H9 (cell line): ENCODE measurements around the gene OR6S1. TPM values are rescaled to one million over a fixed set of nuclear protein-coding genes. Genes with fewer than 3 reads are reported as not detected.
"Not testable (repeated sequence)": the region's sequence is repeated elsewhere in the genome, so short reads cannot be mapped to it uniquely, and the experiment has no call there.

Experiments
- DNase-seq: peaks from one replicate; pipeline ENCODE4 v3.0.0-alpha.2; 2017
- H2AFZ ChIP-seq: one replicate; pipeline ENCODE4 v1.6.1; 2013; ENCODE audit warnings: mild to moderate bottlenecking, low read length, control low read depth, moderate library complexity
- H2AK5ac ChIP-seq: 2 replicates; pipeline ENCODE4 v1.6.1; 2013; ENCODE audit warnings: low read length, control low read depth, mixed read lengths; ENCODE audit not compliant: insufficient read length
- H2BK120ac ChIP-seq: one replicate; pipeline ENCODE4 v1.6.1; 2013; ENCODE audit warnings: low read depth, mild to moderate bottlenecking, low read length, control low read depth, inconsistent platforms; ENCODE audit not compliant: poor library complexity, severe bottlenecking
- H2BK12ac ChIP-seq: 2 replicates; pipeline ENCODE4 v1.6.1; 2013; ENCODE audit warnings: low read length, control low read depth, mixed read lengths, low read depth; ENCODE audit not compliant: insufficient read length
- H2BK15ac ChIP-seq: 2 replicates; pipeline ENCODE4 v1.6.1; 2013; ENCODE audit warnings: low read depth, low read length, control low read depth
- H2BK20ac ChIP-seq: one replicate; pipeline ENCODE4 v1.6.1; 2013; ENCODE audit warnings: low read depth, mild to moderate bottlenecking, low read length, control low read depth, inconsistent platforms; ENCODE audit not compliant: poor library complexity, severe bottlenecking
- H2BK5ac ChIP-seq: 2 replicates; pipeline ENCODE4 v1.6.1; 2013; ENCODE audit warnings: low read length, control low read depth, mixed read lengths; ENCODE audit not compliant: insufficient read length
- H3K14ac ChIP-seq: 2 replicates; pipeline ENCODE4 v1.6.1; 2013; ENCODE audit warnings: low read length, control low read depth; ENCODE audit not compliant: insufficient read depth
- H3K18ac ChIP-seq: 2 replicates; pipeline ENCODE4 v1.6.1; 2013; ENCODE audit warnings: low read depth, mild to moderate bottlenecking, mixed read lengths, low read length, control low read depth; ENCODE audit not compliant: insufficient read length
- H3K23ac ChIP-seq: 2 replicates; pipeline ENCODE4 v1.6.1; 2013; ENCODE audit warnings: low read length, control low read depth, mixed read lengths, low read depth; ENCODE audit not compliant: insufficient read length
- H3K23me2 ChIP-seq: 2 replicates; pipeline ENCODE4 v1.6.1; 2013; ENCODE audit warnings: low read depth, mild to moderate bottlenecking, mixed read lengths, low read length, control low read depth; ENCODE audit not compliant: insufficient read length, poor library complexity, severe bottlenecking
- H3K27ac ChIP-seq: 2 replicates; pipeline ENCODE4 v1.5.1; 2013; ENCODE audit warnings: low read length, control low read depth, mixed read lengths, low read depth; ENCODE audit not compliant: insufficient read length
- H3K27me3 ChIP-seq: 2 replicates; pipeline ENCODE4 v1.6.1; 2013; ENCODE audit warnings: low read length, control low read depth, inconsistent platforms; ENCODE audit not compliant: insufficient read depth
- H3K4ac ChIP-seq: 2 replicates; pipeline ENCODE4 v1.6.1; 2013; ENCODE audit warnings: low read depth, mild to moderate bottlenecking, control low read depth, inconsistent platforms, low read length, moderate library complexity
- H3K4me1 ChIP-seq: 2 replicates; pipeline ENCODE4 v1.6.1; 2013; ENCODE audit warnings: low read length, control low read depth, inconsistent platforms; ENCODE audit not compliant: insufficient read depth
- H3K4me2 ChIP-seq: 2 replicates; pipeline ENCODE4 v1.6.1; 2013; ENCODE audit warnings: low read length, control low read depth, mixed read lengths; ENCODE audit not compliant: insufficient read length, insufficient read depth
- H3K56ac ChIP-seq: 2 replicates; pipeline ENCODE4 v1.6.1; 2013; ENCODE audit warnings: low read depth, mild to moderate bottlenecking, mixed read lengths, low read length, control low read depth; ENCODE audit not compliant: insufficient read length
- H3K79me1 ChIP-seq: 2 replicates; pipeline ENCODE4 v1.6.1; 2013; ENCODE audit warnings: low read depth, mild to moderate bottlenecking, moderate library complexity, low read length, control low read depth, inconsistent platforms; ENCODE audit not compliant: insufficient read depth, poor library complexity, severe bottlenecking
- H3K79me2 ChIP-seq: 2 replicates; pipeline ENCODE4 v1.6.1; 2013; ENCODE audit warnings: low read length, control low read depth, inconsistent platforms; ENCODE audit not compliant: insufficient read depth
- H3K9ac ChIP-seq: 2 replicates; pipeline ENCODE4 v1.6.1; 2013; ENCODE audit warnings: low read length, control low read depth, mixed read lengths; ENCODE audit not compliant: insufficient read length; ENCODE audit errors: extremely low read depth
- H3K9me3 ChIP-seq: one replicate; pipeline ENCODE4 v1.6.1; 2013; ENCODE audit warnings: low read depth, low read length, inconsistent platforms; ENCODE audit not compliant: control insufficient read depth
- H3T11ph ChIP-seq: one replicate; pipeline ENCODE4 v1.6.1; 2013; ENCODE audit warnings: mild to moderate bottlenecking, low read length, control low read depth, inconsistent platforms
- H4K20me1 ChIP-seq: one replicate; pipeline ENCODE4 v1.6.1; 2013; ENCODE audit not compliant: control insufficient read depth, insufficient read length, insufficient read depth
- H4K5ac ChIP-seq: 2 replicates; pipeline ENCODE4 v1.6.1; 2013; ENCODE audit warnings: low read depth, mild to moderate bottlenecking, mixed read lengths, low read length, control low read depth; ENCODE audit not compliant: insufficient read length
- H4K8ac ChIP-seq: replicated peaks from 2 replicates; pipeline ENCODE4 v1.6.1; 2013; ENCODE audit warnings: low read length, control low read depth, mixed read lengths, low read depth; ENCODE audit not compliant: insufficient read length
- H4K91ac ChIP-seq: 2 replicates; pipeline ENCODE4 v1.6.1; 2013; ENCODE audit warnings: low read depth, mild to moderate bottlenecking, moderate library complexity, mixed read lengths, low read length, control low read depth; ENCODE audit not compliant: insufficient read length
- H3K27ac Mint-ChIP-seq, 3 experiments: 2 replicates in 2 of 3; 3 replicates in 1 of 3; pipeline ENCODE4 v1.8.0; 2020 to 2021; ENCODE audit warnings: mixed read lengths in 3 of 3, mild to moderate bottlenecking in 1 of 3, moderate library complexity in 1 of 3
- H3K27me3 Mint-ChIP-seq: 2 replicates; pipeline ENCODE4 v1.8.0; 2021; ENCODE audit warnings: low read depth, mild to moderate bottlenecking, moderate library complexity, mixed read lengths
- H3K36me3 Mint-ChIP-seq, 3 experiments: 2 replicates in 2 of 3; 3 replicates in 1 of 3; pipeline ENCODE4 v1.8.0; 2020 to 2021; ENCODE audit warnings: low read depth in 3 of 3, mixed read lengths in 3 of 3; ENCODE audit not compliant: insufficient read depth in 1 of 3
- H3K4me1 Mint-ChIP-seq, 2 experiments: 2 replicates each; pipeline ENCODE4 v1.8.0; 2020; ENCODE audit warnings: mixed read lengths in 2 of 2
- H3K4me3 Mint-ChIP-seq, 2 experiments: 2 replicates in 1 of 2; 3 replicates in 1 of 2; pipeline ENCODE4 v1.8.0; 2020 to 2021; ENCODE audit warnings: mild to moderate bottlenecking in 2 of 2, mixed read lengths in 2 of 2, moderate library complexity in 1 of 2
- H3K9me3 Mint-ChIP-seq, 2 experiments: 2 replicates in 1 of 2; 3 replicates in 1 of 2; pipeline ENCODE4 v1.8.0; 2020; ENCODE audit warnings: mild to moderate bottlenecking in 2 of 2, mixed read lengths in 2 of 2, moderate library complexity in 1 of 2
- CTCF ChIP-seq: fragments of 200-600 bp; sonication (generic); conservative IDR thresholded peaks from 3 replicates; pipeline ENCODE4 v1.8.0; 2021; ENCODE audit warnings: antibody characterized with exemption, mild to moderate bottlenecking
- WGBS: extraction: QIAGEN DNeasy Blood & Tissue Kit; methylation state at CpG from one replicate; pipeline ENCODE4 v1.1.7; 2013; ENCODE audit warnings: missing lambda C conversion rate, low lambda C conversion rate, mixed read lengths; ENCODE audit not compliant: insufficient read length; ENCODE audit errors: extremely low coverage; 5-methylcytosine and 5-hydroxymethylcytosine counted together
- total RNA-seq: library from RNA; stranded (reverse); gene quantifications from 2 replicates; pipeline ENCODE4 v1.2.1, GENCODE V29; 2021

The OR6S1 gene
- total RNA-seq, 1 experiment from 2014 or later, result not detected

DNA sequence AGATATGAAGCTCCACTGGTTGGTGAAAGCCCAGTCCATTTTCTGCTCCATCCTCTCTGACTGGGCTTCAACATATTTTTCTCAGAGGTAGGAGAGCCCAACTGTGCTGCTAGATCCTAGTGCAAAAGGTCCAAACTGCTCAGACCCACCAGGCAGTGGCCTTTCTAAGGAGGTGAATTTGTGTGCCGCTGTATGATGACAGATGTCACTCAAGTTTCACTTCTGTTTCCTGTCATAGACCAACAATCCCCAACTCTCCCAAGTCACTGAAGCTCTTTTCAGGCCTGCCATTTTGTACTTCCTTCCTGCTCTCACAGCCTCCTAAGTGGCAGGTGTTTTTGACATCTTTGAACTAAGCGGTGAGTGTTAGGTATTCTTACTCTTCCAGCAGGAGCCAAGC, 26.5 kb upstream of the OR6S1 start:
- no peak overlapping the region for H2BK12ac ChIP-seq
- no peak overlapping the region for H3K9ac ChIP-seq
- no peaks in the 10 kb centered on the region for H3K9me3 ChIP-seq
- Mint-ChIP-seq H3K27ac (no peak overlapping the region), H3K36me3 (no peaks in the 10 kb centered on the region), H3K4me1 (peaks cover 2 to 6% of the 10 kb centered on the region in 2 experiments; a peak in 2 of 4 replicates), H3K9me3 (no peaks in the 10 kb centered on the region; a peak in 1 of 5 replicates), H3K4me3 (no peak overlapping the region), H3K27me3 (peaks cover 34% of the 10 kb centered on the region)
- H3K56ac ChIP-seq, result no peak overlapping the region
- H3K27me3 ChIP-seq, result no peaks in the 10 kb centered on the region; the same call in 1 of the 2 replicates
- H2AK5ac ChIP-seq, result no peak overlapping the region
- H3K14ac ChIP-seq, result no peak overlapping the region
- no peak for DNase-seq
- H4K5ac ChIP-seq, result no peak overlapping the region
- no peak for TF ChIP-seq CTCF
- no peak overlapping the region for H4K91ac ChIP-seq
- H3K79me2 ChIP-seq, result no peaks in the 10 kb centered on the region
- no peak overlapping the region for H3T11ph ChIP-seq
- no peak overlapping the region for H4K8ac ChIP-seq
- H2BK5ac ChIP-seq, result no peak overlapping the region
- H3K23me2 ChIP-seq, result peaks cover 6% of the 10 kb centered on the region
- H2BK15ac ChIP-seq, result no peak overlapping the region
- H3K23ac ChIP-seq, result no peak overlapping the region
- H3K4me1 ChIP-seq, result no peaks in the 10 kb centered on the region
- no peak overlapping the region for H2BK20ac ChIP-seq
- peaks cover 3% of the 10 kb centered on the region for H4K20me1 ChIP-seq
- no peak overlapping the region for H3K18ac ChIP-seq
- H3K27ac ChIP-seq, result no peak overlapping the region
- no peaks in the 10 kb centered on the region for H3K79me1 ChIP-seq
- no peak overlapping the region for H3K4me2 ChIP-seq
- WGBS, result no CpG with 5 or more reads among the region's 2 CpGs
- no peak overlapping the region for H2AFZ ChIP-seq
- H3K4ac ChIP-seq, result no peak overlapping the region
- no peak overlapping the region for H2BK120ac ChIP-seq

DNA sequence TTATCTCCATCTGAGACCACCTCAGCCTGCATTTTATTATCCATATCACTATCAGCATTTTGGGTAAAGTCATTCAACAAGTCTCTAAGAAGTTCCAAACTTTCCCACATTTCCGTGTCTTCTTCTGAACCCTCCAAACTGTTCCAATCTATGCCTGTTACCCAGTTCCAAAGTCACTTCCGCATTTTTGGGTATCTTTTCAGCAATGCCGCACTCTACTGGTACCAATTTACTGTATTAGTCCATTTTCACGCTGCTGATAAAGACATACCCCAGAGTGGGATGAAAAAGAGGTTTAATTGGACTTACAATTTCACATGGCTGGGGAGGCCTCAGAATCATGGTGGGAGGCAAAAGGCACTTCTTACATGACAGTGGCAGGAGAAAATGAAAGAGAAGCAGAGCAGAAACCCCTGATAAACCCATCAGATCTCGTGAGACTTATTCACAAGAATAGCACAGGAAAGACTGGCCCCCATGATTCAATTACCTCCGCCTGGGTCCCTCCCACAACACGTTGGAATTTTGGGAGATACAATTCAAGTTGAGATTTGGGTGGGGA, 25.0 kb upstream of the OR6S1 start:
- not testable (repeated sequence) for H3K23ac ChIP-seq, H3K18ac ChIP-seq, H3T11ph ChIP-seq, H2BK5ac ChIP-seq, H4K8ac ChIP-seq, H3K9me3 Mint-ChIP-seq, H2BK120ac ChIP-seq, H3K4ac ChIP-seq, H3K36me3 Mint-ChIP-seq, H3K27me3 ChIP-seq, H3K23me2 ChIP-seq, H3K27ac Mint-ChIP-seq, H3K56ac ChIP-seq, H4K20me1 ChIP-seq, H2AK5ac ChIP-seq, H3K4me1 ChIP-seq, H3K27ac ChIP-seq, H3K4me2 ChIP-seq, H2BK15ac ChIP-seq, H3K79me1 ChIP-seq, H4K5ac ChIP-seq, H2AFZ ChIP-seq, H2BK20ac ChIP-seq, H3K79me2 ChIP-seq, H3K9me3 ChIP-seq, H4K91ac ChIP-seq, H3K14ac ChIP-seq, H3K9ac ChIP-seq, H2BK12ac ChIP-seq, H3K4me3 Mint-ChIP-seq, DNase-seq
- WGBS, result no CpG with 5 or more reads among the region's 7 CpGs
- H3K27me3 Mint-ChIP-seq, result peaks cover 36% of the 10 kb centered on the region
- H3K4me1 Mint-ChIP-seq, result peaks cover 11 to 12% of the 10 kb centered on the region in 2 experiments
